HG03095 (cell line): ENCODE results near the gene ELMO2.

Experiments used
- ATAC-seq: cut with Tn5 transposase; IDR thresholded peaks from one replicate; pipeline ENCODE4 v1.9.1; 2021; ENCODE audit warnings: moderate library complexity; ENCODE audit not compliant: unreplicated experiment

The ELMO2 gene

GRCh38 chr20:46367967-46368901 is 38.2 kb downstream of the ELMO2 start:
- no peak for ATAC-seq

DNA sequence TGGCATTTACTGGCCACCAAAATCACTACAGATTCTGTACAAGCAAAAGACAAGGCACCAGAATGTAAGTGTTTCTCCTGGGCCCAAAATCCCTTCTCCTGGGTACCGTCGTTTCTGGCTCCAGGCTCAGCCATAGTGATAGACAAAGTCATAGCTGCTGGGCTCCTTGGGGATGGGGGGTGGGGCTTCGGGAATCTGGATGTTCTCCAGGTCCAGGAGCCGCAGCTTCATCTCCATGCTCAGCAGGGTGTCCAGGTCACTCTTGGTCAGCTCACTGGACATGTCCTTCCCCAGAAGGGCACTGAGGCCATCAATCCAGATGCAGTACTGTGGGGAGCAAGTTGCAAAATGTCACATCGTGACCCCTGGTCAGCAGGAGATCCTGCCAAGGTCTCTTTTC is 39.2 kb downstream of the ELMO2 start:
- ATAC-seq: no peak

- ATAC-seq: no peak
Observed at GRCh38 chr20:46366826-46367225, 39.6 kb downstream of the ELMO2 start.

- no peak for ATAC-seq
Observed at GRCh38 chr20:46365487-46366220, 40.8 kb downstream of the ELMO2 start.

DNA sequence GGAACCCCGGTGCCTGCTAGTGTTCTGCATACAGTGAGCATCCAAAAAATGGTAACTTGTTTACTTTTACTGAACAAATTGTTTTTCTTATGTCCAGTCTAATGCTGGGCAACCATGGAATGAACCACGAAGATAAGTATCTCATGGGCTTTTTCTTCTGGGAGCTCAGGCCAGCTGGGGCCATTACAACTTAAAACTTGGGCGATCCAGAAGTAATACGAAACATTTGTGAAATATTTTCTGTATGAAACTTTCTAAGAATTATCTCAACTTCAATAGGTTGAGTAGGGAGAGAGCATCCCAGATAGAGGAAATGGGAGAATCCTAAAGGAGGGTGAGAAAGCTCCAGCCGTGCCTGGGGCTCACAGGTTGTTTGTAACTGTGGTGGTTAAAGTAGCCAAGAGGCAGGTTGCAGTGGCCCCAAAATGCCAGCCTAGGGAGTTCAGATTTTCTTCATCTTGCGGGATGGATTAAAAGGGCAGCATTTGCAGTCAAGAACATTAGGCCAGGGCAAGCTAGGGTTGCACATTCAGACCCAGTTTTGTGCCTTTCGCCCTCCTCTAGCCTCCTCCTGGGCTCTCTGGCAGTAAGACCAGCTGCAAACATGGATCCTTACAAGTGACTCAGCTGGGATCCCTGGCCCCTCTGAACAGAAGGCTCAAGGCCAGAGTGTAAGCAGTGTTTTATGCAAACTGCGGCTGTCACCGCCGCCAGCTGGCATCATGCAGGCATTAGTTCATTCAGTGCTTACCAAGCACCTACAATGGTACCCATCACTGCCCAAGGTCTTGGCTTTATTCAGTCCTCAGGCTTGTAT is 41.5 kb downstream of the ELMO2 start:
- ATAC-seq: no peak

GRCh38 chr20:46363874-46364669 is 42.3 kb downstream of the ELMO2 start:
- peak; percentile 59 for ATAC-seq

DNA sequence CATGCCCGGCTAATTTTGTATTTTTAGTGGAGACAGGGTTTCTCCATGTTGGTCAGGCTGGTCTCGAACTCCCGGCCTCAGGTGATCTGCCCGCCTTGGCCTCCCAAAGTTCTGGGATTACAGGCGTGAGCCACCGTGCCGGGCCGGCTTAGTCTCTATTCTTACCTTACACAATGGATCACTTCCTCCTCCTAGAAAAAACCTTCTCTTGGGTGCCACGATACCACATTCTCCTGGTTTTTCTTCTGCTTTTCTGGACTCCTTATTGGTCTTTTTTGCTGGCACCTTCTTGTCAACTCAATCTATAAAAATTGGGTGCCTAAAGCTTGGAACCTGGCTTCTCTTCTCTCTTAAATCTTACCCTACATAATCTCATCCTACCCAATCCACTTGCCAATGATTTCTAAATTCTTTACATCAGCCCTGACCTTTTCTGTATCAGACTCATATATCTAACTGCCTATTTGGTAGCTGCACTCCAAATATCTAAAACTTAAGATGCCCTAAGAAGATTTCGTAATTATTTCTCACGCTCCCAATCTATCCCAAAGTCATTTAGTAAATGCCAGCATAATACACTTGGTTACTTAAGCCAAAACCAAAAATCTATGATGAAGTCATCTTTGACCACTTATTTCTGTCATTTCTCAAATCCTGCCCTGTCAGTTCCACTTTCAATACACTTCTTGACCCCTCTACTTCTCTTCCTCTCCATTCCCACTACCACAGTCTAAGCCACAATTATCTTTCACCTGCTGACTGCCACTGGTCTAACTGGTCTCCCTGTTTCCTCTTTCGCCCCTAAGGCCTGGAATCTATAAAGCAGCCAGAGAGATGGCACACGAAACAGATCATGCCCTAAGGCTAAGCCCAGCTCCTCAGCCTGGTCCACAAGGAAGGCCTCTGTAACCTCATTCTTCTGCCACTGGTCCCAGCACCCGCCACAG is 43.2 kb downstream of the ELMO2 start:
- peak; percentile 6 for ATAC-seq

DNA sequence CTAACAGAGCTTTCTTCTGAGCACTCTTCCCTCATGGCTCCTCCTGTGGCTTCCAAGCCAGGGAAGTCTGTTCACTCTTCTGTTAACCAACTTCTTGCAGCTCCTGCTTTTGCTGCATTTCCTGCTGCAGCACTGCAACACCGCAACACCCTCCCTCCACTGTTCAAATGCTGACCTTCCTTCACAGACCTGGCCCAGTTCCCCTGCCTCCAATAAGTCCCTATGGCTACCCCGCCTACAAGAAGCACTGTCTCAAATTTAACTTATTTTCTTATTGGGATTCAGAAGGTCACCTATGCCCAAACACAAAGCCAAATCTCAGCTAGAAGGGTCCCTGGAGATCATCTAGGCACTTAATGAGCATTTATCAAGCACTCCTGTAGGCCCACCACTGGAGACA is 44.6 kb downstream of the ELMO2 start:
- ATAC-seq: no peak

DNA sequence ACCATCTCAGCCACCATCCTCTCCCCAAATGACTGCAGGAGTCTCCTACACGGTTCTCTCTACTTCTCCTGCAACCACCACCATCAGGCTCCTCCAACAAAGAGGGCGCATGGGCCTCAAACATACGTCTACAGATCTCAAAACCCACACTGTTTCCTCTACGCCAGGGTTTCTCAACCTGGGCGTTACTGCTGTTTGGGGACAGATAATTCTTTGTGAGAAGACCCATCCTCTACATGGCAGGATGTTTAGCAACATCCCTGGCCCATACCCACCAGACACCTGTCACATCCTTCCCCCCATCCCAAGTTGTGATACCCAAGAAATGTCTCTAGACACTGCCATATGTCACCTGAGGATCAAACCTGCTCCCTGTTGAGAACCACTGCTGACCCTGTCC is 45.0 kb downstream of the ELMO2 start:
- no peak for ATAC-seq

DNA sequence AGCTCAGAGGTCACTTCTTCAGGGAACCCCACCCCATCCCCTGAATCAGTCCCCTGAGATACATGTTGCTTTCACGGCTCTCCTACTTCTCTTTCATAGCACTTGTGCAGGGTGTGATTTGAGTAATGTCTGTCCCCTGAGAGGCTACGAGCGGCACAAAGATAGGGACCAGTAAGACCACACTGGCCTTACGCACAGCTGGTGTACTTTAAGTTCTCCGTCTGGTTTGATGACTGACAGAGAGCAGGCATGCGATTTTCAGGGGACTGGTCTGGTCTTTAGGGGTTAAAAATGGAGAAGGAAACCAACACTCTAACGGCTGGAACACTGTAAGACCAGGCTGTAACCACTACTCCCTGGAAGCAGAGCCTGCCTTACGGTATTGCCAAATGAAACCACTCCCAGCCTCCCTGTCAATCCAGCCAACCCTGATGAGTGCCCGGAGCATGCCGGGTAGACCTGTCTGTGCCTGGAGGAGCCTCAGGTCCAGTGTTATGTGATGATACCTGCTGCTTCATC is 47.1 kb downstream of the ELMO2 start:
- ATAC-seq: peak; percentile 66

- ATAC-seq: no peak
Observed at GRCh38 chr20:46358346-46359058, 47.9 kb downstream of the ELMO2 start.

GRCh38 chr20:46357030-46357514 is 49.3 kb downstream of the ELMO2 start:
- ATAC-seq: no peak

GRCh38 chr20:46356195-46357029 is 50.0 kb downstream of the ELMO2 start:
- ATAC-seq: no peak

DNA sequence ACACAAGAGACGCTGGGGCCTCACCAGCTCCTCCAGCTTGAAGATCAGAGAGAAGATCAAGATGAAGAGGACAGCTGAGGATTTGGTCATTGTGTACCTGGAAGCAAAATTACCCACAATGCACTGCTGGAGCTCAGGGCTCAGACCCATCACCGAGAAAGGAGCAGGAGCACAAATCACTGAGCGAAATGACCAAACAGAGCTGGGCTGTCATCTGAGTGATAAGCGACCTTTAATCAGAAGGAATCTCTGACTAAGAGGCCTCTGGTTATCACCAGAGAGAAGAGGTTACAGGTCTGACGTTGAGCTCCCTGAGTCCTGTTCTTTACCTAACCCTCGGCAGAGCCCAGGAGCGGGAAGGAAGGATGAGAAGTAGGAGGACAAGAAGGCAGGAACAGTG is 50.6 kb downstream of the ELMO2 start:
- ATAC-seq: no peak

GRCh38 chr20:46354920-46355654 is 51.3 kb downstream of the ELMO2 start:
- ATAC-seq: no peak

GRCh38 chr20:46354207-46354555 is 52.2 kb downstream of the ELMO2 start:
- no peak for ATAC-seq
